HEK293 (cell line): ENCODE data around the gene RRP9.

Experiments used
- CTCF ChIA-PET: fragments of 350-600 bp; formaldehyde crosslinking; extraction: SDS; loops from one replicate; lab custom pipeline; 2021; ENCODE audit warnings: antibody characterized with exemption; lab: Yijun Ruan, JAX
- POLR2A ChIA-PET: fragments of 300-600 bp; formaldehyde crosslinking; extraction: SDS; loops from one replicate; lab custom pipeline; 2020; ENCODE audit warnings: antibody characterized with exemption, inconsistent platforms; lab: Yijun Ruan, JAX
- H3K27ac ChIP-seq: fragments of 200-500 bp; sonication (Bioruptor generic); 2 replicates; pipeline ENCODE4 v1.5.1; 2014; ENCODE audit warnings: low read depth, low read length, control low read depth, inconsistent platforms; ENCODE audit errors: extremely low read depth
- H3K36me3 ChIP-seq, 2 experiments: fragments of 200-500 bp in 1 of 2; sonication (Bioruptor generic) in 1 of 2; 1 replicate in 1 of 2; 2 replicates in 1 of 2; pipeline ENCODE4 v1.5.1; 2014 to 2017; ENCODE audit warnings: inconsistent platforms in 2 of 2, low read length in 2 of 2; ENCODE audit not compliant: control insufficient read depth in 2 of 2, insufficient read depth in 1 of 2
- H3K4me1 ChIP-seq: fragments of 200-500 bp; sonication (Bioruptor generic); 2 replicates; pipeline ENCODE4 v1.5.1; 2014; ENCODE audit warnings: mild to moderate bottlenecking, low read length, inconsistent platforms; ENCODE audit not compliant: control insufficient read depth, insufficient read depth
- H3K4me3 ChIP-seq: 2 replicates; pipeline ENCODE4 v1.5.1; 2011; ENCODE audit warnings: low read depth, mild to moderate bottlenecking, control low read depth, low read length, moderate library complexity
- H3K9me3 ChIP-seq: fragments of 200-500 bp; sonication (Bioruptor generic); 2 replicates; pipeline ENCODE4 v1.5.1; 2014; ENCODE audit warnings: low read depth, low read length, inconsistent platforms; ENCODE audit not compliant: control insufficient read depth, insufficient read depth
- AEBP2 ChIP-seq: fragments of 450-650 bp; formaldehyde crosslinking; IDR thresholded peaks from 2 replicates; pipeline ENCODE4 v1.5.1; 2016; ENCODE audit warnings: missing biosample characterization, missing genetic modification characterization, borderline replicate concordance
- BCL11A ChIP-seq: fragments of 450-650 bp; formaldehyde crosslinking; IDR thresholded peaks from 2 replicates; pipeline ENCODE4 v1.5.1; 2016; ENCODE audit warnings: low read depth, missing biosample characterization, missing genetic modification characterization
- FEZF1 ChIP-seq: fragments of 450-650 bp; formaldehyde crosslinking; IDR thresholded peaks from 2 replicates; pipeline ENCODE4 v1.5.1; 2016; ENCODE audit warnings: missing biosample characterization, missing genetic modification characterization
- HOXA7 ChIP-seq: sonication (generic); formaldehyde crosslinking; IDR thresholded peaks from 2 replicates; pipeline ENCODE4 v1.8.1; 2022; ENCODE audit warnings: missing genetic modification reagents, borderline replicate concordance
- IKZF3 ChIP-seq: fragments of 450-650 bp; IDR thresholded peaks from 2 replicates; pipeline ENCODE4 v1.5.0; 2018; ENCODE audit warnings: missing biosample characterization, mild to moderate bottlenecking, missing genetic modification characterization, moderate library complexity
- KLF7 ChIP-seq: fragments of 450-650 bp; formaldehyde crosslinking; IDR thresholded peaks from 2 replicates; pipeline ENCODE4 v1.5.1; 2016; ENCODE audit warnings: missing biosample characterization, missing genetic modification characterization, borderline replicate concordance
- MYNN ChIP-seq: fragments of 450-650 bp; formaldehyde crosslinking; IDR thresholded peaks from 2 replicates; pipeline ENCODE4 v1.5.1; 2016; ENCODE audit warnings: missing biosample characterization, missing genetic modification characterization, borderline replicate concordance
- PATZ1 ChIP-seq: fragments of 450-650 bp; formaldehyde crosslinking; IDR thresholded peaks from 2 replicates; pipeline ENCODE4 v1.5.1; 2016; ENCODE audit warnings: missing biosample characterization, missing genetic modification characterization
- PRDM4 ChIP-seq: fragments of 450-650 bp; formaldehyde crosslinking; IDR thresholded peaks from 2 replicates; pipeline ENCODE4 v1.5.1; 2017; ENCODE audit warnings: missing biosample characterization, missing genetic modification characterization
- PRDM6 ChIP-seq: fragments of 450-650 bp; formaldehyde crosslinking; IDR thresholded peaks from 2 replicates; pipeline ENCODE4 v1.5.1; 2017; ENCODE audit warnings: missing biosample characterization, missing genetic modification characterization
- RBAK ChIP-seq: fragments of 450-650 bp; formaldehyde crosslinking; IDR thresholded peaks from 2 replicates; pipeline ENCODE4 v1.5.1; 2016; ENCODE audit warnings: missing biosample characterization, missing genetic modification characterization
- SP7 ChIP-seq: fragments of 450-650 bp; formaldehyde crosslinking; IDR thresholded peaks from 2 replicates; pipeline ENCODE4 v1.5.1; 2016; ENCODE audit warnings: missing biosample characterization, missing genetic modification characterization
- TCF7L2 ChIP-seq: IDR thresholded peaks from 2 replicates; pipeline ENCODE4 v1.6.1; 2011; ENCODE audit warnings: low read depth, mild to moderate bottlenecking, inconsistent platforms, low read length, moderate library complexity, borderline replicate concordance
- TSHZ1 ChIP-seq: fragments of 450-650 bp; formaldehyde crosslinking; IDR thresholded peaks from 2 replicates; pipeline ENCODE4 v1.5.1; 2016; ENCODE audit warnings: missing biosample characterization, missing genetic modification characterization, borderline replicate concordance
- YY2 ChIP-seq: fragments of 450-650 bp; formaldehyde crosslinking; IDR thresholded peaks from 2 replicates; pipeline ENCODE4 v1.5.1; 2016; ENCODE audit warnings: missing biosample characterization, missing genetic modification characterization
- ZFP69B ChIP-seq: fragments of 450-650 bp; formaldehyde crosslinking; IDR thresholded peaks from 2 replicates; pipeline ENCODE4 v1.5.1; 2016; ENCODE audit warnings: missing biosample characterization, missing genetic modification characterization
- ZNF132 ChIP-seq: fragments of 450-650 bp; formaldehyde crosslinking; IDR thresholded peaks from 2 replicates; pipeline ENCODE4 v1.5.1; 2017; ENCODE audit warnings: missing biosample characterization, missing genetic modification characterization, borderline replicate concordance
- ZNF157 ChIP-seq: fragments of 450-650 bp; formaldehyde crosslinking; IDR thresholded peaks from 2 replicates; pipeline ENCODE4 v1.5.1; 2016; ENCODE audit warnings: missing biosample characterization, missing genetic modification characterization
- ZNF174 ChIP-seq: fragments of 450-650 bp; formaldehyde crosslinking; IDR thresholded peaks from 2 replicates; pipeline ENCODE4 v1.5.0; 2017; ENCODE audit warnings: missing biosample characterization, mild to moderate bottlenecking, missing genetic modification characterization
- ZNF175 ChIP-seq: fragments of 450-650 bp; formaldehyde crosslinking; IDR thresholded peaks from 2 replicates; pipeline ENCODE4 v1.5.1; 2016; ENCODE audit warnings: missing biosample characterization, missing genetic modification characterization
- ZNF202 ChIP-seq: fragments of 450-650 bp; formaldehyde crosslinking; IDR thresholded peaks from 2 replicates; pipeline ENCODE4 v1.5.1; 2016; ENCODE audit warnings: missing biosample characterization, missing genetic modification characterization, borderline replicate concordance
- ZNF248 ChIP-seq: fragments of 450-650 bp; formaldehyde crosslinking; IDR thresholded peaks from 2 replicates; pipeline ENCODE4 v1.5.1; 2017; ENCODE audit warnings: missing biosample characterization, missing genetic modification characterization
- ZNF391 ChIP-seq: fragments of 450-650 bp; formaldehyde crosslinking; IDR thresholded peaks from 2 replicates; pipeline ENCODE4 v1.5.1; 2016; ENCODE audit warnings: low read depth, missing biosample characterization, missing genetic modification characterization, borderline replicate concordance
- ZNF596 ChIP-seq: fragments of 450-650 bp; IDR thresholded peaks from 2 replicates; pipeline ENCODE4 v1.5.0; 2018; ENCODE audit warnings: missing biosample characterization, mild to moderate bottlenecking, missing genetic modification characterization, moderate library complexity
- ZNF600 ChIP-seq: fragments of 450-650 bp; formaldehyde crosslinking; IDR thresholded peaks from 2 replicates; pipeline ENCODE4 v1.5.1; 2016; ENCODE audit warnings: missing biosample characterization, missing genetic modification characterization
- ZNF792 ChIP-seq: fragments of 450-650 bp; formaldehyde crosslinking; IDR thresholded peaks from 2 replicates; pipeline ENCODE4 v1.5.1; 2016; ENCODE audit warnings: missing biosample characterization, missing genetic modification characterization

The RRP9 gene

GRCh38 chr3:51941798-51942602, at the start of gene RRP9, which contains the start of gene PARP3:
RRP9 (minus strand) TSS chr3:51941904; CDS start chr3:51941867, 37 bp downstream.
PARP3 (plus strand) TSS chr3:51942363; CDS start chr3:51943356, 993 bp downstream.
- Histone ChIP-seq H3K27ac (peak within 1 kb of the TSS; percentile 81), H3K9me3 (no peaks in the 10 kb centered on the region), H3K36me3 (peaks cover 0 to 35% of the 10 kb centered on the region in 2 experiments; a peak in 1 of 3 replicates), H3K4me1 (peaks cover 4% of the 10 kb centered on the region), H3K4me3 (peak within 1 kb of the TSS; percentile 70)
- ChIA-PET CTCF (interaction anchor here (0.6 to 2.4 kb wide), 33 partner anchors 8 to 1268 kb away, joined by 3 to 22 read pairs (median 4); partner anchors contain the start of genes ABHD14A, ABHD14B, ACY1 and DUSP7), POLR2A (interaction anchor here (1.0 to 2.8 kb wide), 8 partner anchors 9 to 442 kb away, joined by 3 to 20 read pairs (median 8); partner anchors contain the start of genes ABHD14B, ACY1, DCAF1 and RPL29)
- no peak for TF ChIP-seq TSHZ1 (tag by site-specific recombination)
- TF ChIP-seq ZNF202, result no peak
- no peak for TF ChIP-seq ZNF248 (tag by site-specific recombination)
- no peak for TF ChIP-seq ZNF596 (tag by site-specific recombination)
- peak; percentile 61; the same call in 1 of the 2 replicates for TF ChIP-seq BCL11A (tag by site-specific recombination)
- no peak for TF ChIP-seq ZFP69B (tag by site-specific recombination)
- TF ChIP-seq ZNF792 (tag by site-specific recombination), result no peak
- no peak for TF ChIP-seq IKZF3
- no peak for TF ChIP-seq PRDM6
- TF ChIP-seq FEZF1, result no peak
- no peak for TF ChIP-seq ZNF174
- TF ChIP-seq ZNF600 (tag by site-specific recombination), result peak; percentile 99
- TF ChIP-seq HOXA7 (CRISPR knock-in tag), result no peak
- no peak for TF ChIP-seq ZNF157 (tag by site-specific recombination)
- TF ChIP-seq RBAK, result no peak
- TF ChIP-seq ZNF175 (tag by site-specific recombination), result no peak
- TF ChIP-seq ZNF132, result no peak
- TF ChIP-seq PRDM4 (tag by site-specific recombination), result no peak
- peak; percentile 42; the same call in 1 of the 2 replicates for TF ChIP-seq PATZ1
- TF ChIP-seq SP7, result peak; percentile 50; the same call in 1 of the 2 replicates
- no peak for TF ChIP-seq MYNN (tag by site-specific recombination)
- TF ChIP-seq ZNF391 (tag by site-specific recombination), result no peak
- no peak for TF ChIP-seq AEBP2 (tag by site-specific recombination)
- TF ChIP-seq YY2, result no peak
- TF ChIP-seq KLF7 (tag by site-specific recombination), result no peak
- no peak for TF ChIP-seq TCF7L2
